HepG2 (cell line): ENCODE measurements around the gene GART. TPM values are rescaled to one million over a fixed set of nuclear protein-coding genes. Genes with fewer than 3 reads are reported as not detected.
A peak's percentile ranks its signal among the peaks of the same experiment; 100 is the strongest.

Experiments used
- AGO2 ChIP-seq: fragments of 200-400 bp; formaldehyde crosslinking; optimal IDR thresholded peaks from 2 replicates; pipeline ENCODE3; 2017; ENCODE audit warnings: mild to moderate bottlenecking, low read depth, low read length, moderate library complexity
- BCL6 ChIP-seq: IDR thresholded peaks from 2 replicates; pipeline ENCODE4 v1.6.1; 2016; ENCODE audit warnings: missing genetic modification reagents, missing compliant biosample characterization
- CHD4 ChIP-seq: fragments of 200-600 bp; sonication (generic); IDR thresholded peaks from 2 replicates; pipeline ENCODE4 v1.7.0; 2017; ENCODE audit warnings: mild to moderate bottlenecking, low read length, borderline replicate concordance
- FOXM1 ChIP-seq: sonication (generic); formaldehyde crosslinking; IDR thresholded peaks from 2 replicates; pipeline ENCODE4 v1.5.0; 2020; ENCODE audit warnings: missing genetic modification reagents
- NFE2L2 ChIP-seq: fragments of 150-350 bp; IDR thresholded peaks from 2 replicates; pipeline ENCODE4 v1.6.1; 2014; ENCODE audit warnings: low read length
- NFKBIZ ChIP-seq: IDR thresholded peaks from 2 replicates; pipeline ENCODE4 v1.6.1; 2018; ENCODE audit warnings: missing genetic modification reagents, missing compliant biosample characterization
- NR1H2 ChIP-seq: sonication (generic); formaldehyde crosslinking; IDR thresholded peaks from 2 replicates; pipeline ENCODE4 v1.8.1; 2022; ENCODE audit warnings: low read depth, missing genetic modification reagents, borderline replicate concordance
- RXRA ChIP-seq: sonication (generic); formaldehyde crosslinking; IDR thresholded peaks from 2 replicates; pipeline ENCODE4 v1.5.1; 2020; ENCODE audit warnings: missing genetic modification reagents
- SAP130 ChIP-seq: IDR thresholded peaks from 2 replicates; pipeline ENCODE4 v1.6.1; 2016; ENCODE audit warnings: low read depth
- SMARCE1 ChIP-seq: fragments of 450-650 bp; IDR thresholded peaks from 2 replicates; pipeline ENCODE4 v1.6.1; 2017; ENCODE audit warnings: borderline replicate concordance
- SP2 ChIP-seq: sonication (generic); formaldehyde crosslinking; IDR thresholded peaks from 2 replicates; pipeline ENCODE4 v1.5.1; 2020; ENCODE audit warnings: mild to moderate bottlenecking, missing genetic modification reagents
- TAF1 ChIP-seq: sonication (generic); formaldehyde crosslinking; IDR thresholded peaks from 2 replicates; pipeline ENCODE4 v1.4.0; 2020; ENCODE audit warnings: missing genetic modification reagents
- TARDBP ChIP-seq: sonication (generic); formaldehyde crosslinking; IDR thresholded peaks from 2 replicates; pipeline ENCODE4 v1.8.0; 2022; ENCODE audit warnings: mild to moderate bottlenecking, missing genetic modification reagents
- TFDP1 ChIP-seq: IDR thresholded peaks from 2 replicates; pipeline ENCODE4 v1.6.1; 2016; ENCODE audit warnings: missing compliant biosample characterization, missing genetic modification reagents, borderline replicate concordance
- ZNF281 ChIP-seq: sonication (generic); formaldehyde crosslinking; IDR thresholded peaks from 2 replicates; pipeline ENCODE4 v1.4.0; 2020; ENCODE audit warnings: missing genetic modification reagents, borderline replicate concordance
- ZNF30 ChIP-seq: sonication (generic); formaldehyde crosslinking; IDR thresholded peaks from 2 replicates; pipeline ENCODE4 v1.5.0; 2020; ENCODE audit warnings: mild to moderate bottlenecking, missing genetic modification reagents
- ZNF317 ChIP-seq: sonication (generic); formaldehyde crosslinking; IDR thresholded peaks from 2 replicates; pipeline ENCODE4 v1.5.0; 2020; ENCODE audit warnings: mild to moderate bottlenecking, missing genetic modification reagents
- ZNF441 ChIP-seq: sonication (generic); formaldehyde crosslinking; IDR thresholded peaks from 2 replicates; pipeline ENCODE4 v1.7.0; 2021; ENCODE audit warnings: missing genetic modification reagents, borderline replicate concordance
- ZNF639 ChIP-seq: conservative IDR thresholded peaks from 2 replicates; pipeline ENCODE4 v1.6.1; 2018; ENCODE audit warnings: missing genetic modification reagents
- ZNF740 ChIP-seq: sonication (generic); formaldehyde crosslinking; IDR thresholded peaks from 2 replicates; pipeline ENCODE4 v1.4.0; 2020; ENCODE audit warnings: missing genetic modification reagents
- polyA plus RNA-seq, 8 experiments: library from polyadenylated mRNA; depleted of rRNA in 3 of 8; stranded (reverse) in 7 of 8; unstranded in 1 of 8; fragments of >200 nt; fragmentation: Illumina TruSeq in 4 of 8; extraction: Trizol in 4 of 8; gene quantifications; 2 replicates each; pipeline versions ENCODE4 v1.2.1 to v1.2.3, GENCODE V29; 2011 to 2016; ENCODE audit warnings: low read depth in 4 of 8, missing spikeins in 1 of 8, mixed read lengths in 1 of 8; ENCODE audit not compliant: insufficient read depth in 1 of 8
- total RNA-seq, 5 experiments: library from RNA; depleted of rRNA; stranded (reverse); fragments of >200 nt; fragmentation: Illumina TruSeq; extraction: Trizol; gene quantifications; 2 replicates each; pipeline ENCODE4 v1.2.3, GENCODE V29; 2016; ENCODE audit warnings: low read depth in 1 of 5
- TF ChIP-seq, protein P1 (sequence below): sonication (generic); formaldehyde crosslinking; IDR thresholded peaks from 2 replicates; pipeline ENCODE4 v1.8.1; 2022; ENCODE audit warnings: mild to moderate bottlenecking, missing genetic modification reagents
- TF ChIP-seq, protein P2 (sequence below): IDR thresholded peaks from 2 replicates; pipeline ENCODE4 v1.6.1; 2016

The GART gene
- total and polyA plus RNA-seq, 2 of the 13 experiments (the other 11 are each of a cell fraction or from before 2014, with no cell fraction given) = 17.9 to 109 TPM

DNA sequence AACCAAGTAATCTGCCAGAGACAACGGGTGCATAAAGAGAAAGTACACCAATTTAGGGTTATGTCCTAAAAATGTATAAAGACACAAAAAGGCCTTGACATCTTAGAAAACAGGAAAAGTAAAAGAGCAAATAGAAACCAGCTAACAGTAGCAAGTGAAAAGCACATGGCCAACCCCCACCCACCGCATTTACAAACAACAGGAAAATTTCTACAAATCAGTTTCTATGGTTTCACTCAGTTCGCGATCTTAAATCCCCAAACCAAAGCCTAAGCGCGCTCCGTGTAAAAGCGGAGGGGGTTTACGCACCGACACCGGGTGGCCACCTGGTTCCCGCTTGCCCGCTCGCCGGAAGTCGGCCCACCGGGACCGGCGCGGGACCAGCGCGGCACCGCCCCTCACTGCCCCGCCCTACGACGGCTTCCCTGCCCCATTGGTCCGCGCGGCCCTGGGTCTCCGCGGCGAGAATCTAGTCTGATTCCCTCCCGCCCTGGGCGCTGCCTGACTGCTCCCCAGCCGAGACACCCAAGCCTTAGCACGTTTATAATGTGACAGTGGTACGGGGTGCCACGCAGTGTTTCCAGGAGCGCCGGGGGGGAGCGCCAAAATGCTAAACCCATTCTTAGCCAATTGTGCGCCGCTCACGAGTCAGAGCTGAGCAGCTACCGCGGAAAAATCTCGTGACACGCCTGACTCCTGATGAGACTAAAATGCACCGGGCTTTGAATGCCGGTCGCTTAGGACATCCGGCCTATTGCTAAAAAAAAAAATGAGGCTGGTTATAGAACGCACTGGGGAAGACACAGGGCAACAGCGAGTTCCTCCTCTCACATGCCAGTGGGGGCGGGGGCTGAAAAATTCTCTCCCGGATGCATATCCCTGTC, at the start of gene GART (continued):
- TF ChIP-seq SP2 (peak; percentile 74), FOXM1 (CRISPR knock-in tag) (no peak), BCL6 (CRISPR knock-in tag) (peak; percentile 26; the same call in 1 of the 2 replicates), TARDBP (no peak), SMARCE1 (no peak), ZNF281 (CRISPR knock-in tag) (no peak), NFKBIZ (CRISPR knock-in tag) (no peak), ZNF317 (CRISPR knock-in tag) (peak; percentile 68), SAP130 (peak; percentile 95), AGO2 (peak; percentile 80), NR1H2 (CRISPR knock-in tag) (no peak), ZNF740 (no peak), ZNF639 (CRISPR knock-in tag) (peak; percentile 99), ZNF30 (CRISPR knock-in tag) (no peak), NFE2L2 (no peak), TAF1 (CRISPR knock-in tag) (peak; percentile 58), ZNF441 (CRISPR knock-in tag) (no peak; the same call in 1 of the 2 replicates), TFDP1 (CRISPR knock-in tag) (peak; percentile 83; the same call in 1 of the 2 replicates), CHD4 (no peak), RXRA (no peak)
- TF ChIP-seq, protein P1, sequence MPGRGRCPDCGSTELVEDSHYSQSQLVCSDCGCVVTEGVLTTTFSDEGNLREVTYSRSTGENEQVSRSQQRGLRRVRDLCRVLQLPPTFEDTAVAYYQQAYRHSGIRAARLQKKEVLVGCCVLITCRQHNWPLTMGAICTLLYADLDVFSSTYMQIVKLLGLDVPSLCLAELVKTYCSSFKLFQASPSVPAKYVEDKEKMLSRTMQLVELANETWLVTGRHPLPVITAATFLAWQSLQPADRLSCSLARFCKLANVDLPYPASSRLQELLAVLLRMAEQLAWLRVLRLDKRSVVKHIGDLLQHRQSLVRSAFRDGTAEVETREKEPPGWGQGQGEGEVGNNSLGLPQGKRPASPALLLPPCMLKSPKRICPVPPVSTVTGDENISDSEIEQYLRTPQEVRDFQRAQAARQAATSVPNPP (CRISPR knock-in tag) = 0 out of 2 replicates have a peak, but pooled peaks have one; percentile 48
- TF ChIP-seq, protein P2, sequence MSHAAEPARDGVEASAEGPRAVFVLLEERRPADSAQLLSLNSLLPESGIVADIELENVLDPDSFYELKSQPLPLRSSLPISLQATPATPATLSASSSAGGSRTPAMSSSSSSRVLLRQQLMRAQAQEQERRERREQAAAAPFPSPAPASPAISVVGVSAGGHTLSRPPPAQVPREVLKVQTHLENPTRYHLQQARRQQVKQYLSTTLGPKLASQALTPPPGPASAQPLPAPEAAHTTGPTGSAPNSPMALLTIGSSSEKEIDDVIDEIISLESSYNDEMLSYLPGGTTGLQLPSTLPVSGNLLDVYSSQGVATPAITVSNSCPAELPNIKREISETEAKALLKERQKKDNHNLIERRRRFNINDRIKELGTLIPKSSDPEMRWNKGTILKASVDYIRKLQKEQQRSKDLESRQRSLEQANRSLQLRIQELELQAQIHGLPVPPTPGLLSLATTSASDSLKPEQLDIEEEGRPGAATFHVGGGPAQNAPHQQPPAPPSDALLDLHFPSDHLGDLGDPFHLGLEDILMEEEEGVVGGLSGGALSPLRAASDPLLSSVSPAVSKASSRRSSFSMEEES = no peak
